Endodermal cell (in vitro differentiated cells): ENCODE measurements around the gene JAZF1. TPM values are rescaled to one million over a fixed set of nuclear protein-coding genes. Genes with fewer than 3 reads are reported as not detected.

ENCODE experiments used
- DNase-seq: peaks from one replicate; pipeline ENCODE4 v3.0.0-alpha.2; 2017
- H3K27ac ChIP-seq: 2 replicates; pipeline ENCODE4 v1.5.1; 2013; ENCODE audit warnings: mild to moderate bottlenecking, low read depth, low read length, moderate library complexity
- H3K27me3 ChIP-seq: 2 replicates; pipeline ENCODE4 v1.6.1; 2013; ENCODE audit warnings: mild to moderate bottlenecking, low read length, moderate library complexity; ENCODE audit not compliant: insufficient read depth, control insufficient read depth, poor library complexity, severe bottlenecking
- H3K36me3 ChIP-seq: 2 replicates; pipeline ENCODE4 v1.7.0; 2013; ENCODE audit warnings: mild to moderate bottlenecking, low read length, moderate library complexity; ENCODE audit not compliant: control insufficient read depth, insufficient read depth
- H3K4me1 ChIP-seq: one replicate; pipeline ENCODE4 v1.7.0; 2013; ENCODE audit warnings: low read length; ENCODE audit not compliant: control insufficient read depth, insufficient read depth
- H3K4me3 ChIP-seq: 2 replicates; pipeline ENCODE4 v1.5.1; 2013; ENCODE audit warnings: mild to moderate bottlenecking, low read length, moderate library complexity
- H3K9ac ChIP-seq: 2 replicates; pipeline ENCODE4 v1.6.1; 2013; ENCODE audit warnings: mild to moderate bottlenecking, low read length, moderate library complexity; ENCODE audit not compliant: poor library complexity, severe bottlenecking; ENCODE audit errors: extremely low read depth
- H3K9me3 ChIP-seq: 2 replicates; pipeline ENCODE4 v1.6.1; 2013; ENCODE audit warnings: mild to moderate bottlenecking, low read length, moderate library complexity; ENCODE audit not compliant: control insufficient read depth
- H3K27ac Mint-ChIP-seq: 2 replicates; pipeline ENCODE4 v1.8.0; 2020; ENCODE audit warnings: mixed read lengths
- H3K27me3 Mint-ChIP-seq: 2 replicates; pipeline ENCODE4 v1.8.0; 2021; ENCODE audit warnings: mild to moderate bottlenecking, mixed read lengths; ENCODE audit not compliant: insufficient read depth
- H3K36me3 Mint-ChIP-seq: 2 replicates; pipeline ENCODE4 v1.8.0; 2020; ENCODE audit warnings: low read depth, mixed read lengths
- H3K4me1 Mint-ChIP-seq: 2 replicates; pipeline ENCODE4 v1.8.0; 2020; ENCODE audit warnings: mixed read lengths
- H3K4me3 Mint-ChIP-seq: 2 replicates; pipeline ENCODE4 v1.8.0; 2020; ENCODE audit warnings: mild to moderate bottlenecking, moderate library complexity, mixed read lengths
- H3K9me3 Mint-ChIP-seq: 2 replicates; pipeline ENCODE4 v1.8.0; 2020; ENCODE audit warnings: mild to moderate bottlenecking, mixed read lengths
- WGBS, 2 experiments: methylation state at CpG; one replicate each; pipeline versions ENCODE4 v1.1.5 to v1.1.7; 2013; ENCODE audit warnings: missing lambda C conversion rate in 2 of 2, mixed read lengths in 1 of 2; ENCODE audit not compliant: insufficient coverage in 1 of 2, insufficient read length in 1 of 2; 5-methylcytosine and 5-hydroxymethylcytosine counted together
- total RNA-seq, 2 donors: library from RNA; stranded (reverse); fragmentation: NEBNext Ultra II Directional in 1 of 2; extraction: Animal tissue kit (Norgen Biotek cat#: 25700) in 1 of 2; gene quantifications; 2 replicates in 1 of 2; 3 replicates in 1 of 2; pipeline ENCODE4 v1.2.1, GENCODE V29; 2021
- TF ChIP-seq, protein P1 (sequence below): fragments of 200-600 bp; sonication (generic); conservative IDR thresholded peaks from 2 replicates; pipeline ENCODE4 v1.5.0; 2021; ENCODE audit warnings: antibody characterized with exemption, mild to moderate bottlenecking

The JAZF1 gene
- total RNA-seq, 2 donors from 2014 or later: 18.3 to 33.6 TPM

DNA sequence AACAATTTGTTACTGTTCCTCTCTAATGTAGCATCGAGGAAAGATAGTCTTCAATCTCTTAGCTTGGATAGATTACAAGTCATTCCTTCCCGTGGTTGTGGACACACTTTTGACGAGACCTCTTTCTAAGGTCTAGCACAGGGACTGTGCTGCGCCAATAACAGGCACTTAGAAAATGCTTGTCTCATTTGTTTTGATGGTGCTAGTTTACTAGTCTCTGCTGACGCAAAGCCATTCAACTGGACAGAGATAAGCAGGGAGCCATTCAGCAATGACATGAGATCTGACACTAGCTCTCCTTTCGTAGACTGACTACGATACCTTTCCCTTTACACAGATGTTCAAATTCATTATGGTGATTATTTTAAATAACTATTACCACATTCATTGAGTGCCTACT is 6.4 kb upstream of the JAZF1 start:
- Histone ChIP-seq H3K9ac (no peak overlapping the region), H3K36me3 (no peaks in the 10 kb centered on the region), H3K4me1 (peaks cover 21% of the 10 kb centered on the region), H3K9me3 (no peaks in the 10 kb centered on the region), H3K4me3 (no peak overlapping the region), H3K27me3 (peaks cover 39% of the 10 kb centered on the region), H3K27ac (no peak overlapping the region)
- H3K4me3 Mint-ChIP-seq: no peak overlapping the region
- TF ChIP-seq, protein P1, sequence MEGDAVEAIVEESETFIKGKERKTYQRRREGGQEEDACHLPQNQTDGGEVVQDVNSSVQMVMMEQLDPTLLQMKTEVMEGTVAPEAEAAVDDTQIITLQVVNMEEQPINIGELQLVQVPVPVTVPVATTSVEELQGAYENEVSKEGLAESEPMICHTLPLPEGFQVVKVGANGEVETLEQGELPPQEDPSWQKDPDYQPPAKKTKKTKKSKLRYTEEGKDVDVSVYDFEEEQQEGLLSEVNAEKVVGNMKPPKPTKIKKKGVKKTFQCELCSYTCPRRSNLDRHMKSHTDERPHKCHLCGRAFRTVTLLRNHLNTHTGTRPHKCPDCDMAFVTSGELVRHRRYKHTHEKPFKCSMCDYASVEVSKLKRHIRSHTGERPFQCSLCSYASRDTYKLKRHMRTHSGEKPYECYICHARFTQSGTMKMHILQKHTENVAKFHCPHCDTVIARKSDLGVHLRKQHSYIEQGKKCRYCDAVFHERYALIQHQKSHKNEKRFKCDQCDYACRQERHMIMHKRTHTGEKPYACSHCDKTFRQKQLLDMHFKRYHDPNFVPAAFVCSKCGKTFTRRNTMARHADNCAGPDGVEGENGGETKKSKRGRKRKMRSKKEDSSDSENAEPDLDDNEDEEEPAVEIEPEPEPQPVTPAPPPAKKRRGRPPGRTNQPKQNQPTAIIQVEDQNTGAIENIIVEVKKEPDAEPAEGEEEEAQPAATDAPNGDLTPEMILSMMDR: no peak
- H3K9me3 Mint-ChIP-seq: no peaks in the 10 kb centered on the region
- peaks cover 48% of the 10 kb centered on the region for H3K4me1 Mint-ChIP-seq
- DNase-seq: no peak
- WGBS, 2 experiments: 99% methylated on average over 5 to 7 of the region's 7 CpGs
- H3K36me3 Mint-ChIP-seq: no peaks in the 10 kb centered on the region
- H3K27ac Mint-ChIP-seq: no peak overlapping the region
- H3K27me3 Mint-ChIP-seq: peaks cover 22% of the 10 kb centered on the region

DNA sequence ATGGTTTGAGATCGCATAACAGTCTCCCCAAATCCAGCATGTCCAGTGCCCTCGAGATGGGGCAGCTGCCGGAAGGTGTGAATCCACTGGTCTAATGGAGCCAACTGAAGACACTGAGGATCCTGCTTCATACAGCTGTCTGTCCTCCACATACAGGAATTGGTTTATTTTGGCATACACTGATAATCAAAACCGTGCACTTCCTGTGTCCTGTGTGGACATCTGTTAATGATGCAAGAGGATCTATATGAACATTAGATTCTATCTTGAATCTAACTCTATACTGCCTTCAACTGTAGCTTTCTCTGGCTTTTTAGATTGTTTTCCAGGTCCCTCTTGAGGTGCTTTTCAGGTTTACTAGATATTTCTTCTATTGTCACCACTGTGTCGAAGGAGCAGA is 3.0 kb upstream of the JAZF1 start:
- Histone ChIP-seq H3K27ac (no peak overlapping the region), H3K27me3 (peaks cover 41% of the 10 kb centered on the region), H3K4me1 (peaks cover 7% of the 10 kb centered on the region), H3K9ac (no peak overlapping the region), H3K36me3 (no peaks in the 10 kb centered on the region), H3K9me3 (no peaks in the 10 kb centered on the region), H3K4me3 (no peak overlapping the region)
- Mint-ChIP-seq H3K9me3 (no peaks in the 10 kb centered on the region), H3K4me3 (no peak overlapping the region), H3K27me3 (peaks cover 28% of the 10 kb centered on the region), H3K27ac (no peak overlapping the region), H3K36me3 (no peaks in the 10 kb centered on the region), H3K4me1 (peaks cover 35% of the 10 kb centered on the region)
- 95% methylated on average over 5 of the region's 5 CpGs for WGBS, 2 experiments
- TF ChIP-seq, protein P1: no peak
- DNase-seq: no peak

DNA sequence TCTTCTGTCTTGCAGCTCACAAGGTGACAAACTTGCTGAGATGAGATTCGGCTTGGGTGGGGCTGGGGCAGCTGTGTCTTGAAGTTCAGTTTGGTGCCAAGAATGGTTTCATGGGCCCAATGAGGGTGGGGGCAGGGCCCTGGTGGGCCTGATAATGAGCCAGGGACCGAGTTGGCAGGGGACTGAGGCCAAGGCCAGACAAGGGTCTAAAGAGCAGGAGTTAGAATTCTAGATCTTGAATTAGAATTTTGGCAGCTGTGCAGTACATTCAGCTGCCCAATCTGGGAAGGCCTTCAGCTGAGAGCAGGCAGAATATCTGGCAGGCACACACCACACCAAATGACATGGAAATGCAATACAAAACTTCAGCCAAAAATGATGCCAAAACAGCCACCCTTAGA is 1.5 kb upstream of the JAZF1 start:
- WGBS, 2 experiments: 79 to 100% methylated on average over 1 to 2 of the region's 2 CpGs
- H3K36me3 Mint-ChIP-seq: no peaks in the 10 kb centered on the region
- no peak for DNase-seq

More for the DNA sequence above, 1.5 kb upstream of the JAZF1 start:
- Histone ChIP-seq H3K27me3 (peaks cover 34% of the 10 kb centered on the region), H3K36me3 (no peaks in the 10 kb centered on the region), H3K27ac (no peak overlapping the region), H3K9me3 (no peaks in the 10 kb centered on the region), H3K4me1 (no peaks in the 10 kb centered on the region), H3K4me3 (no peak overlapping the region), H3K9ac (no peak overlapping the region)
- Mint-ChIP-seq H3K27me3 (peaks cover 28% of the 10 kb centered on the region), H3K27ac (no peak overlapping the region), H3K4me1 (peaks cover 31% of the 10 kb centered on the region), H3K4me3 (no peak overlapping the region), H3K9me3 (no peaks in the 10 kb centered on the region)
- TF ChIP-seq, protein P1: no peak
